Fibroblast of mammary gland (primary cell): Measurements from ENCODE around the gene NCS1.

Experiments used
- DNase-seq: peaks from one replicate; pipeline ENCODE4 v3.0.0-alpha.2; 2010; ENCODE audit warnings: low read depth
- H3K4me3 ChIP-seq: 2 replicates; pipeline ENCODE4 v1.5.1; 2011; ENCODE audit warnings: low read depth, mild to moderate bottlenecking, low read length, moderate library complexity; ENCODE audit not compliant: control insufficient read depth
- CTCF ChIP-seq: conservative IDR thresholded peaks from 2 replicates; pipeline ENCODE4 v1.5.1; 2011; ENCODE audit warnings: low read depth, low read length, inconsistent platforms; ENCODE audit not compliant: control insufficient read depth, insufficient read depth

NCS1 gene

GRCh38 chr9:130172161-130172857 lies at the start of gene NCS1:
TSS of gene NCS1 (plus strand) at chr9:130172404. CDS start at chr9:130172664, 260 bp downstream.
- TF ChIP-seq CTCF: no peak
- H3K4me3 ChIP-seq: peak within 1 kb of the TSS; percentile 59
- peak; percentile 44 for DNase-seq

GRCh38 chr9:130122456-130122855 lies 49.7 kb upstream of the NCS1 start:
- no peak for DNase-seq
- no peak for TF ChIP-seq CTCF

GRCh38 chr9:130124085-130124860 lies 47.9 kb upstream of the NCS1 start:
- DNase-seq: no peak
- TF ChIP-seq CTCF: no peak
- no peak overlapping the region for H3K4me3 ChIP-seq

More at GRCh38 chr9:130122456-130122855, 49.7 kb upstream of the NCS1 start:
- H3K4me3 ChIP-seq: no peak overlapping the region

GRCh38 chr9:130126721-130127433 lies 45.3 kb upstream of the NCS1 start:
- H3K4me3 ChIP-seq: no peak overlapping the region
- no peak for DNase-seq
- TF ChIP-seq CTCF: no peak

- no peak for TF ChIP-seq CTCF
- no peak for DNase-seq
- no peak overlapping the region for H3K4me3 ChIP-seq
Observed at GRCh38 chr9:130128251-130128650, 44.0 kb upstream of the NCS1 start.

- peak; percentile 93 for DNase-seq
- no peak for TF ChIP-seq CTCF
- H3K4me3 ChIP-seq: no peak overlapping the region
Observed at GRCh38 chr9:130128733-130129431, 43.3 kb upstream of the NCS1 start.
